ENCODE results near the gene POLR2C.

DNA sequence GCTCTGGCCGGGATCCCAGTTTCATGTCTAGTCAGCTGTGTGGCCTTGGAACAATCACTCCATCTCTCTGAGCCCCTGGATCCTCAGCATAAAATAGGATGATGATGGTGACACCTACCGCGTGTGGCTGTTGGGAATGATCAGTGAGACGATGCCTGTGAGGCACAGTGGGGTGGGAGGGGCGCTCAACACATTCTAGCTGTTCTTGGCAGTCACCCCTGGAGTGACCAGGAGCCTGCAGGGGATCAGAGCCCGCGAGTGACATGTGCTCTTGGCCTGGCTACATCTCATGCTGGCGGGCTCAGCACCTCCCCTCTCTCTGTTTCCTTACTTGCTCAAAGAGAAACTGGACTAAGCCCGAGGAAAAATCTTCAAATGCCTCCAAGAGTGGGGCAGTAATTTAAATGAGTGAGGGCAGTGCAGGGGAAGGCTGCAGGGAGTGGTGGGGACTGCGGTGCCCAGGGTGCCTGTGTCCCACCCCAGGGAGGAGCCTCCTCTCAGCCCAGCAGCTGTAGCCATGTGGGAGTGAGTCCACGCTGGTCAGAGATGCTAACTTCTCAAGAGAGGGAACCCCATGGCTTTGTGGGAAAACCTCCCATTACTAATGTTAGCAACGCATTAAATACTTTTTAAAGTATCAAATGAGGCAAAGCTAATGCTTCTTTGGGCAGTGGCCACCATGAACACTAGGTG lies 46.9 kb downstream of the POLR2C start:
- TF ChIP-seq, protein P1, sequence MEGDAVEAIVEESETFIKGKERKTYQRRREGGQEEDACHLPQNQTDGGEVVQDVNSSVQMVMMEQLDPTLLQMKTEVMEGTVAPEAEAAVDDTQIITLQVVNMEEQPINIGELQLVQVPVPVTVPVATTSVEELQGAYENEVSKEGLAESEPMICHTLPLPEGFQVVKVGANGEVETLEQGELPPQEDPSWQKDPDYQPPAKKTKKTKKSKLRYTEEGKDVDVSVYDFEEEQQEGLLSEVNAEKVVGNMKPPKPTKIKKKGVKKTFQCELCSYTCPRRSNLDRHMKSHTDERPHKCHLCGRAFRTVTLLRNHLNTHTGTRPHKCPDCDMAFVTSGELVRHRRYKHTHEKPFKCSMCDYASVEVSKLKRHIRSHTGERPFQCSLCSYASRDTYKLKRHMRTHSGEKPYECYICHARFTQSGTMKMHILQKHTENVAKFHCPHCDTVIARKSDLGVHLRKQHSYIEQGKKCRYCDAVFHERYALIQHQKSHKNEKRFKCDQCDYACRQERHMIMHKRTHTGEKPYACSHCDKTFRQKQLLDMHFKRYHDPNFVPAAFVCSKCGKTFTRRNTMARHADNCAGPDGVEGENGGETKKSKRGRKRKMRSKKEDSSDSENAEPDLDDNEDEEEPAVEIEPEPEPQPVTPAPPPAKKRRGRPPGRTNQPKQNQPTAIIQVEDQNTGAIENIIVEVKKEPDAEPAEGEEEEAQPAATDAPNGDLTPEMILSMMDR (conservative IDR thresholded peaks at IDR 0.05; ENCODE audit: low read depth, low read length) = no peak
- TF ChIP-seq EZH2 (IDR thresholded peaks at IDR 0.05; ENCODE audit: borderline replicate concordance, low read depth, low read length, poor library complexity, severe bottlenecking) = no peak

Measured in A673 (cell line).